Glutamatergic neuron (in vitro differentiated cells): ENCODE data around the gene KDM3A. TPM values are rescaled to one million over a fixed set of nuclear protein-coding genes. Genes with fewer than 3 reads are reported as not detected.

Experiments
- DNase-seq: peaks from one replicate; pipeline ENCODE4 v3.0.0; 2022
- H3K27ac Mint-ChIP-seq: one replicate; pipeline ENCODE4 v1.8.0; 2020; ENCODE audit warnings: mild to moderate bottlenecking, mixed read lengths, inconsistent platforms; ENCODE audit not compliant: unreplicated experiment
- H3K27me3 Mint-ChIP-seq: one replicate; pipeline ENCODE4 v1.8.0; 2020; ENCODE audit warnings: mild to moderate bottlenecking, moderate library complexity, mixed read lengths, inconsistent platforms; ENCODE audit not compliant: unreplicated experiment
- H3K36me3 Mint-ChIP-seq: one replicate; pipeline ENCODE4 v1.8.0; 2020; ENCODE audit warnings: mild to moderate bottlenecking, mixed read lengths, inconsistent platforms; ENCODE audit not compliant: unreplicated experiment
- H3K4me1 Mint-ChIP-seq: one replicate; pipeline ENCODE4 v1.8.0; 2020; ENCODE audit warnings: mild to moderate bottlenecking, low read depth, mixed read lengths, inconsistent platforms; ENCODE audit not compliant: unreplicated experiment
- H3K4me3 Mint-ChIP-seq: one replicate; pipeline ENCODE4 v1.8.0; 2020; ENCODE audit warnings: mild to moderate bottlenecking, mixed read lengths, inconsistent platforms; ENCODE audit not compliant: unreplicated experiment
- H3K9me3 Mint-ChIP-seq: one replicate; pipeline ENCODE4 v1.8.0; 2020; ENCODE audit warnings: mild to moderate bottlenecking, moderate library complexity, mixed read lengths, inconsistent platforms; ENCODE audit not compliant: unreplicated experiment
- CTCF ChIP-seq: fragments of 200-600 bp; sonication (generic); IDR thresholded peaks from one replicate; pipeline ENCODE4 v1.5.0; 2021; ENCODE audit not compliant: partially characterized antibody, unreplicated experiment
- total RNA-seq: library from RNA; stranded (reverse); fragmentation: NEBNext Ultra II Directional; extraction: Animal tissue kit (Norgen Biotek cat#: 25700); gene quantifications from one replicate; pipeline ENCODE4 v1.2.1, GENCODE V29; 2021; ENCODE audit not compliant: unreplicated experiment

KDM3A gene
- total RNA-seq, 1 donor from 2014 or later, result 80.3 TPM

DNA sequence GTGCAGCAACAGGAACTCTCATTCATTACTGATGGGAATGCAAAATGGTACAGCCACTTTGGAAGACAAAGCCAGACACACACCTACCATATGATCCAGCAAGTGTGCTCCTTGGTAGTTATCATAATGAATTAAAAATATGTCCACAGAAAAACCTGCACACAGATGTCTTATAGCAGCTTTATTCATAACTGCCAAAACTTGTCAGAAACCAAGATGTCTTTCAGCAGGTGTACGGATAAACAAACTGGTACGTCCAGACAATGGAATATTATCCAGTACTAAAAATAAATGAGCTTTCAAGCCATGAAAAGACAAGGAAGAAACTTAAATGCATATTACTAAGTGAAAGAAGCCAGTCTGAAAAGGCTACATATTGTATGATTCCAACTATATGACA lies 71.7 kb downstream of the KDM3A start:
- no peak overlapping the region for H3K4me3 Mint-ChIP-seq
- DNase-seq, result no peak
- H3K27me3 Mint-ChIP-seq, result no peaks in the 10 kb centered on the region
- no peak for TF ChIP-seq CTCF
- H3K4me1 Mint-ChIP-seq, result no peaks in the 10 kb centered on the region
- peaks cover 12% of the 10 kb centered on the region for H3K36me3 Mint-ChIP-seq
- no peak overlapping the region for H3K27ac Mint-ChIP-seq
- peaks cover 2% of the 10 kb centered on the region for H3K9me3 Mint-ChIP-seq

- Mint-ChIP-seq H3K27ac (no peak overlapping the region), H3K36me3 (peaks cover 10% of the 10 kb centered on the region), H3K4me3 (no peak overlapping the region), H3K9me3 (peaks cover 2% of the 10 kb centered on the region), H3K4me1 (no peaks in the 10 kb centered on the region), H3K27me3 (no peaks in the 10 kb centered on the region)
- no peak for DNase-seq
- no peak for TF ChIP-seq CTCF
These were observed 72.9 kb downstream of the KDM3A start for GRCh38 chr2:86513948-86514660.

- no peak for DNase-seq
- TF ChIP-seq CTCF, result no peak
- H3K27me3 Mint-ChIP-seq, result no peaks in the 10 kb centered on the region
- H3K27ac Mint-ChIP-seq, result no peak overlapping the region
- H3K36me3 Mint-ChIP-seq, result peaks cover 6% of the 10 kb centered on the region
- no peaks in the 10 kb centered on the region for H3K9me3 Mint-ChIP-seq
- H3K4me1 Mint-ChIP-seq, result no peaks in the 10 kb centered on the region
- no peak overlapping the region for H3K4me3 Mint-ChIP-seq
These were observed 77.3 kb downstream of the KDM3A start for GRCh38 chr2:86518481-86518880.

DNA sequence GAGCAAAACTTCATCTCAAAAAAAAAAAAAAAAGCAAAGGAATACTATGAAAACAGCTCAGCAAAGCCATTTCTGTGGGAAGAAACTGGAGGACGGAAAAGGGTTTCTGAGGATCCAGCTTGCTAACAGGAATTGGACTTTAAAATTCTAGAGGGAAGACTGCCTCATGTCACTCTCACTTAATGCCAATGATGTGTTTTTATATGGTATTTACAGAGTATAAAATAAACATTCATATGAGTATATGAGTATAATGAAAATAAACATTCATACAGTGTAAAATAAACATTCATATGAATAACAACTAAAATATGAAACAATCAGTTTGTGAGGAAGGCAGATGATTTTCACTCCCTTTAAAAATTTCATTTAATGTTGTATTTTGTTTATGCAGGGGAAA lies 78.2 kb downstream of the KDM3A start:
- H3K27ac Mint-ChIP-seq, result no peak overlapping the region
- DNase-seq, result no peak
- no peak for TF ChIP-seq CTCF
- no peak overlapping the region for H3K4me3 Mint-ChIP-seq
- no peaks in the 10 kb centered on the region for H3K9me3 Mint-ChIP-seq
- peaks cover 6% of the 10 kb centered on the region for H3K36me3 Mint-ChIP-seq
- no peaks in the 10 kb centered on the region for H3K27me3 Mint-ChIP-seq
- no peaks in the 10 kb centered on the region for H3K4me1 Mint-ChIP-seq

- Mint-ChIP-seq H3K9me3 (no peaks in the 10 kb centered on the region), H3K4me1 (no peaks in the 10 kb centered on the region)
These were observed 79.0 kb downstream of the KDM3A start for GRCh38 chr2:86520153-86520552.

More at GRCh38 chr2:86520153-86520552, 79.0 kb downstream of the KDM3A start:
- DNase-seq, result no peak
- Mint-ChIP-seq H3K27ac (no peak overlapping the region), H3K27me3 (no peaks in the 10 kb centered on the region), H3K4me3 (no peak overlapping the region), H3K36me3 (peaks cover 6% of the 10 kb centered on the region)
- peak; percentile 38 for TF ChIP-seq CTCF
